Measurements from ENCODE around the gene ZNF326.
"Not testable (repeated sequence)": the region's sequence is repeated elsewhere in the genome, so short reads cannot be mapped to it uniquely, and the experiment has no call there.

Gene ZNF326

GRCh38 chr1:90046635-90047034 lies 51.7 kb downstream of the ZNF326 start:
- Histone ChIP-seq H3K9me3 (ENCODE audit: control extremely low read depth in 1 of 5, control insufficient read depth in 4 of 5, insufficient read depth in 2 of 5, low read depth in 1 of 5, low read length in 4 of 5) (no peaks in the 10 kb centered on the region), H3K27me3 (replicated peaks in 2 of 5; ENCODE audit: control insufficient read depth in 4 of 5, insufficient read depth in 5 of 5, low read length in 4 of 5) (no peaks in the 10 kb centered on the region), H3K4me3 (ENCODE audit: control insufficient read depth in 1 of 7, extremely low read depth in 1 of 7, insufficient read depth in 4 of 7, low read depth in 2 of 7, low read length in 6 of 7) (no peak overlapping the region), H3K36me3 (ENCODE audit: control insufficient read depth in 4 of 4, insufficient read depth in 4 of 4, low read length in 3 of 4) (no peaks in the 10 kb centered on the region), H3K4me1 (ENCODE audit: control extremely low read depth in 1 of 4, control insufficient read depth in 4 of 4, insufficient read depth in 4 of 4, low read length in 3 of 4) (no peaks in the 10 kb centered on the region), H3K27ac (ENCODE audit: insufficient read depth in 1 of 2, low read depth in 1 of 2, low read length in 2 of 2, poor library complexity in 1 of 2, severe bottlenecking in 2 of 2) (no peak overlapping the region)
- 63% methylated on average over 1 of the region's 3 CpGs for WGBS (ENCODE audit: insufficient coverage)
- ChIA-PET POLR2A (no interaction called here), CTCF (interaction anchor here (0.8 to 2.1 kb wide), 2 partner anchors 11 to 1119 kb away, joined by 4 to 8 read pairs; no protein-coding TSS in a partner anchor)
- no peak for DNase-seq

- no peak for DNase-seq
- Histone ChIP-seq H3K9me3 (ENCODE audit: control extremely low read depth in 1 of 5, control insufficient read depth in 4 of 5, insufficient read depth in 2 of 5, low read depth in 1 of 5, low read length in 4 of 5) (no peaks in the 10 kb centered on the region), H3K36me3 (ENCODE audit: control insufficient read depth in 4 of 4, insufficient read depth in 4 of 4, low read length in 3 of 4) (no peaks in the 10 kb centered on the region), H3K4me3 (ENCODE audit: control insufficient read depth in 1 of 7, extremely low read depth in 1 of 7, insufficient read depth in 4 of 7, low read depth in 2 of 7, low read length in 6 of 7) (no peak overlapping the region), H3K27me3 (replicated peaks in 2 of 5; ENCODE audit: control insufficient read depth in 4 of 5, insufficient read depth in 5 of 5, low read length in 4 of 5) (no peaks in the 10 kb centered on the region), H3K4me1 (ENCODE audit: control extremely low read depth in 1 of 4, control insufficient read depth in 4 of 4, insufficient read depth in 4 of 4, low read length in 3 of 4) (no peaks in the 10 kb centered on the region), H3K27ac (ENCODE audit: insufficient read depth in 1 of 2, low read depth in 1 of 2, low read length in 2 of 2, poor library complexity in 1 of 2, severe bottlenecking in 2 of 2) (no peak overlapping the region)
- CTCF ChIA-PET, result no interaction called here
- POLR2A ChIA-PET, result no interaction called here
- WGBS (ENCODE audit: insufficient coverage), result 91% methylated on average over 3 of the region's 5 CpGs
Measured at GRCh38 chr1:90048043-90048442, 53.1 kb downstream of the ZNF326 start.

DNA sequence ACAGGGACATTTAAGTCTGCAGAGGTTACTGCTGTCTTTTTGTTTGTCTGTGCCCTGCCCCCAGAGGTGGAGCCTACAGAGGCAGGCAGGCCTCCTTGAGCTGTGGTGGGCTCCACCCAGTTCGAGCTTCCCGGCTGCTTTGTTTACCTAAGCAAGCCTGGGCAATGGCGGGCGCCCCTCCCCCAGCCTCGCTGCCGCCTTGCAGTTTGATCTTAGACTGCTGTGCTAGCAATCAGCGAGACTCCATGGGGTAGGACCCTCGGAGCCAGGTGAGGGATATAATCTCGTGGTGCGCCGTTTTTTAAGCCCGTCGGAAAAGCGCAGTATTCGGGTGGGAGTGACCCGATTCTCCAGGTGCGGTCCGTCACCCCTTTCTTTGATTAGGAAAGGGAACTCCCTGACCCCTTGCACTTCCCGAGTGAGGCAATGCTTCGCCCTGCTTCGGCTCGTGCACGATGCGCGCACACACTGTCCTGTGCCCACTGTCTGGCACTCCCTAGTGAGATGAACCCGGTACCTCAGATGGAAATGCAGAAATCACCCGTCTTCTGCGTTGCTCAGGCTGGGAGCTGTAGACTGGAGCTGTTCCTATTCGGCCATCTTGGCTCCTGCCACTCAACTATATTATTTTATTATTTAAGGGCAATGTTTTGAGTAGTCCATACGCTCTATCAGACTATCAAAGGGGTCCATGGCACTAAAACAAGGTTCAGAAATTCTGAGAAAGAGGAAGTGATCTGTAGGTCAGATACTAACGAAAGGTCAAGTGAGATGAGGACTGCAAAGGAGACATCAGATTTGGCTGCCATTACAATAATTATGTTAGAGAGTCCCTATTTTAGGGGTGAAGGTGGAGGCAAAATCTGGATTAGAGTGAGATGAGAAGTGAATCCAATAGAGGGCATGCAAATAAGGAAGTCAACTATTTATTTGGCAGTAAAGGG lies 68.1 kb downstream of the ZNF326 start:
- H3K4me3 ChIP-seq (ENCODE audit: control insufficient read depth in 1 of 7, extremely low read depth in 1 of 7, insufficient read depth in 4 of 7, low read depth in 2 of 7, low read length in 6 of 7); DNase-seq; POLR2A ChIA-PET; CTCF ChIA-PET; H3K36me3 ChIP-seq (ENCODE audit: control insufficient read depth in 4 of 4, insufficient read depth in 4 of 4, low read length in 3 of 4); H3K9me3 ChIP-seq (ENCODE audit: control extremely low read depth in 1 of 5, control insufficient read depth in 4 of 5, insufficient read depth in 2 of 5, low read depth in 1 of 5, low read length in 4 of 5); H3K27ac ChIP-seq (ENCODE audit: insufficient read depth in 1 of 2, low read depth in 1 of 2, low read length in 2 of 2, poor library complexity in 1 of 2, severe bottlenecking in 2 of 2); H3K4me1 ChIP-seq (ENCODE audit: control extremely low read depth in 1 of 4, control insufficient read depth in 4 of 4, insufficient read depth in 4 of 4, low read length in 3 of 4); H3K27me3 ChIP-seq (replicated peaks in 2 of 5; ENCODE audit: control insufficient read depth in 4 of 5, insufficient read depth in 5 of 5, low read length in 4 of 5): not testable (repeated sequence)
- WGBS (ENCODE audit: insufficient coverage), result 97% methylated on average over 19 of the region's 31 CpGs

DNA sequence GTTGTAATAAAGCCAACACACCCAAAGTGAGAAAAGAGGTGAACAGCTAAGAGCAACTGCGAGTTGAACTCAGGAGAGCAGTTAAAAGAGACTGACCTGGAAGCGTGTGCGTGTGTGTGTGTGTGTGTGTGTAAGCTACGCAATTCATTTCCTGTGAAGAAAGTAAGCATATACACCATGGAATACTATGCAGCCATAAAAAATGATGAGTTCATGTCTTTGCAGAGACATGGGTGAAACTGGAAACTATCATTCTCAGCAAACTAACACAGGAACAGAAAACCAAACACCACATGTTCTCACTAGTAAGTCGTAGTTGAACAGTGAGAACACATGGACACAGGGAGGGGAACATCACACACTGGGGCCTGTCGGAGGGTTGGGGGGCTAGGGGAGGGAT lies 69.2 kb downstream of the ZNF326 start:
- CTCF ChIA-PET; DNase-seq; H3K36me3 ChIP-seq (ENCODE audit: control insufficient read depth in 4 of 4, insufficient read depth in 4 of 4, low read length in 3 of 4); H3K27me3 ChIP-seq (replicated peaks in 2 of 5; ENCODE audit: control insufficient read depth in 4 of 5, insufficient read depth in 5 of 5, low read length in 4 of 5); H3K4me3 ChIP-seq (ENCODE audit: control insufficient read depth in 1 of 7, extremely low read depth in 1 of 7, insufficient read depth in 4 of 7, low read depth in 2 of 7, low read length in 6 of 7); H3K4me1 ChIP-seq (ENCODE audit: control extremely low read depth in 1 of 4, control insufficient read depth in 4 of 4, insufficient read depth in 4 of 4, low read length in 3 of 4); H3K9me3 ChIP-seq (ENCODE audit: control extremely low read depth in 1 of 5, control insufficient read depth in 4 of 5, insufficient read depth in 2 of 5, low read depth in 1 of 5, low read length in 4 of 5); H3K27ac ChIP-seq (ENCODE audit: insufficient read depth in 1 of 2, low read depth in 1 of 2, low read length in 2 of 2, poor library complexity in 1 of 2, severe bottlenecking in 2 of 2): not testable (repeated sequence)
- POLR2A ChIA-PET, result interaction anchor here (0.5 kb wide), 1 partner anchor 19 kb away, joined by 3 read pairs; no protein-coding TSS in a partner anchor
- WGBS (ENCODE audit: insufficient coverage), result 96% methylated on average over 5 of the region's 6 CpGs

- H3K9me3 ChIP-seq (ENCODE audit: control extremely low read depth in 1 of 5, control insufficient read depth in 4 of 5, insufficient read depth in 2 of 5, low read depth in 1 of 5, low read length in 4 of 5), result peaks cover 0 to 3% (median 0%) of the 10 kb centered on the region in 5 experiments
- ChIA-PET CTCF (no interaction called here), POLR2A (no interaction called here)
- WGBS (ENCODE audit: insufficient coverage), result 100% methylated on average over 1 of the region's 3 CpGs
- H3K4me1 ChIP-seq (ENCODE audit: control extremely low read depth in 1 of 4, control insufficient read depth in 4 of 4, insufficient read depth in 4 of 4, low read length in 3 of 4), result no peaks in the 10 kb centered on the region
- DNase-seq, result no peak
- H3K27me3 ChIP-seq (replicated peaks in 2 of 5; ENCODE audit: control insufficient read depth in 4 of 5, insufficient read depth in 5 of 5, low read length in 4 of 5), result no peaks in the 10 kb centered on the region
- no peak overlapping the region for H3K27ac ChIP-seq (ENCODE audit: insufficient read depth in 1 of 2, low read depth in 1 of 2, low read length in 2 of 2, poor library complexity in 1 of 2, severe bottlenecking in 2 of 2)
- no peak overlapping the region for H3K4me3 ChIP-seq (ENCODE audit: control insufficient read depth in 1 of 7, extremely low read depth in 1 of 7, insufficient read depth in 4 of 7, low read depth in 2 of 7, low read length in 6 of 7)
- no peaks in the 10 kb centered on the region for H3K36me3 ChIP-seq (ENCODE audit: control insufficient read depth in 4 of 4, insufficient read depth in 4 of 4, low read length in 3 of 4)
Measured at GRCh38 chr1:90067194-90067931, 72.5 kb downstream of the ZNF326 start.

- Histone ChIP-seq H3K9me3 (ENCODE audit: control extremely low read depth in 1 of 5, control insufficient read depth in 4 of 5, insufficient read depth in 2 of 5, low read depth in 1 of 5, low read length in 4 of 5) (peaks cover 0 to 3% (median 0%) of the 10 kb centered on the region in 5 experiments), H3K27ac (ENCODE audit: insufficient read depth in 1 of 2, low read depth in 1 of 2, low read length in 2 of 2, poor library complexity in 1 of 2, severe bottlenecking in 2 of 2) (no peak overlapping the region), H3K27me3 (replicated peaks in 2 of 5; ENCODE audit: control insufficient read depth in 4 of 5, insufficient read depth in 5 of 5, low read length in 4 of 5) (peaks cover 0 to 4% (median 0%) of the 10 kb centered on the region in 5 experiments), H3K4me3 (ENCODE audit: control insufficient read depth in 1 of 7, extremely low read depth in 1 of 7, insufficient read depth in 4 of 7, low read depth in 2 of 7, low read length in 6 of 7) (no peak overlapping the region), H3K4me1 (ENCODE audit: control extremely low read depth in 1 of 4, control insufficient read depth in 4 of 4, insufficient read depth in 4 of 4, low read length in 3 of 4) (no peaks in the 10 kb centered on the region), H3K36me3 (ENCODE audit: control insufficient read depth in 4 of 4, insufficient read depth in 4 of 4, low read length in 3 of 4) (no peaks in the 10 kb centered on the region)
- POLR2A ChIA-PET, result no interaction called here
- DNase-seq, result no peak
- WGBS (ENCODE audit: insufficient coverage), result 100% methylated on average over 3 of the region's 5 CpGs
- CTCF ChIA-PET, result no interaction called here
Measured at GRCh38 chr1:90068611-90069280, 73.8 kb downstream of the ZNF326 start.
